ENCODE measurements around the gene MINDY3.
"Not testable (repeated sequence)": the region's sequence is repeated elsewhere in the genome, so short reads cannot be mapped to it uniquely, and the experiment has no call there.

Gene MINDY3

GRCh38 chr10:15856328-15857015, 3.8 kb downstream of the MINDY3 start:
- no peak for DNase-seq

GRCh38 chr10:15853800-15854199, 6.5 kb downstream of the MINDY3 start:
- no peak for DNase-seq

GRCh38 chr10:15852111-15852557, 8.2 kb downstream of the MINDY3 start:
- DNase-seq = no peak

- DNase-seq = not testable (repeated sequence)
Measured at GRCh38 chr10:15850337-15850978, 9.8 kb downstream of the MINDY3 start.

GRCh38 chr10:15849316-15849715, 11.0 kb downstream of the MINDY3 start:
- no peak for DNase-seq

GRCh38 chr10:15847481-15847880, 12.8 kb downstream of the MINDY3 start:
- no peak for DNase-seq

- DNase-seq = no peak
Measured at GRCh38 chr10:15844517-15844916, 15.8 kb downstream of the MINDY3 start.

GRCh38 chr10:15843695-15844094, 16.6 kb downstream of the MINDY3 start:
- no peak for DNase-seq

GRCh38 chr10:15842556-15843169, 17.6 kb downstream of the MINDY3 start:
- no peak for DNase-seq

- no peak for DNase-seq
Measured at GRCh38 chr10:15841696-15842095, 18.6 kb downstream of the MINDY3 start.

GRCh38 chr10:15836807-15837206, 23.5 kb downstream of the MINDY3 start:
- no peak for DNase-seq

- no peak for DNase-seq
Measured at GRCh38 chr10:15829495-15829894, 30.8 kb downstream of the MINDY3 start.

- DNase-seq = peak in 1 of 2 donors; percentile 18
Measured at GRCh38 chr10:15824498-15824897, 35.8 kb downstream of the MINDY3 start.

- no peak for DNase-seq
Measured at GRCh38 chr10:15822131-15822530, 38.2 kb downstream of the MINDY3 start.

GRCh38 chr10:15821046-15821683, 39.1 kb downstream of the MINDY3 start:
- DNase-seq = no peak

GRCh38 chr10:15817409-15818046, 42.8 kb downstream of the MINDY3 start:
- DNase-seq = no peak

GRCh38 chr10:15815242-15815885, 44.9 kb downstream of the MINDY3 start:
- no peak for DNase-seq

GRCh38 chr10:15814565-15814964, 45.7 kb downstream of the MINDY3 start:
- no peak for DNase-seq

GRCh38 chr10:15813415-15813814, 46.9 kb downstream of the MINDY3 start:
- no peak for DNase-seq

GRCh38 chr10:15809450-15809849, 50.9 kb downstream of the MINDY3 start:
- DNase-seq = no peak

- no peak for DNase-seq
Measured at GRCh38 chr10:15808204-15808797, 52.0 kb downstream of the MINDY3 start.

GRCh38 chr10:15805395-15806058, 54.8 kb downstream of the MINDY3 start:
- DNase-seq = no peak
